SK-N-SH treated with all-trans-retinoic acid at 6 μM for 48 hours (cell line): ENCODE data around the gene POLR2F.

ENCODE experiments used
- ATAC-seq: fragments of 200-7000 bp; cut with Tn5 transposase; 3 replicates; pipeline ENCODE4 v1.9.1; 2020; ENCODE audit warnings: mild to moderate bottlenecking, moderate library complexity
- ARNTL ChIP-seq: fragments of 450-650 bp; formaldehyde crosslinking; IDR thresholded peaks from 2 replicates; pipeline ENCODE4 v1.5.0; 2020; ENCODE audit warnings: low read depth, mild to moderate bottlenecking, moderate library complexity, borderline replicate concordance
- BACH2 ChIP-seq: fragments of 250-450 bp; sonication (Bioruptor Pico); IDR thresholded peaks from 2 replicates; pipeline ENCODE4 v1.9.0; 2021; ENCODE audit warnings: mild to moderate bottlenecking, borderline replicate concordance
- CREB5 ChIP-seq: fragments of 250-450 bp; sonication (Bioruptor Pico); IDR thresholded peaks from 2 replicates; pipeline ENCODE4 v1.5.1; 2020; ENCODE audit warnings: low read depth, mild to moderate bottlenecking, moderate library complexity
- CSDC2 ChIP-seq: fragments of 250-450 bp; sonication (Bioruptor Pico); IDR thresholded peaks from 2 replicates; pipeline ENCODE4 v1.5.0; 2020; ENCODE audit warnings: mild to moderate bottlenecking, moderate library complexity
- CSRNP3 ChIP-seq: fragments of 250-450 bp; sonication (Bioruptor Pico); IDR thresholded peaks from 2 replicates; pipeline ENCODE4 v1.5.1; 2021; ENCODE audit warnings: mild to moderate bottlenecking, moderate library complexity
- ESRRG ChIP-seq: fragments of 250-450 bp; sonication (Bioruptor Pico); IDR thresholded peaks from 2 replicates; pipeline ENCODE4 v1.6.1; 2021; ENCODE audit warnings: mild to moderate bottlenecking
- GLIS3 ChIP-seq: fragments of 250-450 bp; sonication (Bioruptor Pico); IDR thresholded peaks from 2 replicates; pipeline ENCODE4 v1.5.0; 2020; ENCODE audit warnings: mild to moderate bottlenecking, moderate library complexity
- ISL1 ChIP-seq: fragments of 250-450 bp; sonication (Bioruptor Pico); IDR thresholded peaks from 2 replicates; pipeline ENCODE4 v2.1.2; 2022; ENCODE audit warnings: mild to moderate bottlenecking, moderate library complexity
- OSR1 ChIP-seq: fragments of 250-450 bp; sonication (Bioruptor Pico); IDR thresholded peaks from 2 replicates; pipeline ENCODE4 v1.8.0; 2022; ENCODE audit warnings: moderate library complexity, mild to moderate bottlenecking, inconsistent platforms
- POU6F1 ChIP-seq: fragments of 250-450 bp; sonication (Bioruptor Pico); IDR thresholded peaks from 2 replicates; pipeline ENCODE4 v1.8.0; 2021; ENCODE audit warnings: low read depth, mild to moderate bottlenecking, moderate library complexity, borderline replicate concordance
- PPARA ChIP-seq: fragments of 250-450 bp; sonication (Bioruptor Pico); IDR thresholded peaks from 2 replicates; pipeline ENCODE4 v1.5.0; 2020; ENCODE audit warnings: mild to moderate bottlenecking, borderline replicate concordance
- RARB ChIP-seq: fragments of 250-450 bp; sonication (Bioruptor Pico); IDR thresholded peaks from 2 replicates; pipeline ENCODE4 v1.8.0; 2021; ENCODE audit warnings: mild to moderate bottlenecking, moderate library complexity
- SNAI2 ChIP-seq: fragments of 250-450 bp; sonication (Bioruptor Pico); IDR thresholded peaks from 2 replicates; pipeline ENCODE4 v1.5.0; 2020; ENCODE audit warnings: mild to moderate bottlenecking, moderate library complexity
- TCF4 ChIP-seq: fragments of 250-450 bp; sonication (Bioruptor Pico); IDR thresholded peaks from 2 replicates; pipeline ENCODE4 v1.8.0; 2021; ENCODE audit warnings: mild to moderate bottlenecking, moderate library complexity, borderline replicate concordance
- TOX ChIP-seq: fragments of 250-450 bp; sonication (Bioruptor Pico); IDR thresholded peaks from 2 replicates; pipeline ENCODE4 v1.8.0; 2021; ENCODE audit warnings: mild to moderate bottlenecking, moderate library complexity, borderline replicate concordance
- TSHZ2 ChIP-seq: fragments of 250-450 bp; sonication (Bioruptor Pico); IDR thresholded peaks from 2 replicates; pipeline ENCODE4 v1.5.0; 2020; ENCODE audit warnings: mild to moderate bottlenecking, moderate library complexity
- ZC3H10 ChIP-seq: fragments of 250-450 bp; sonication (Bioruptor Pico); IDR thresholded peaks from 2 replicates; pipeline ENCODE4 v1.5.1; 2021; ENCODE audit warnings: mild to moderate bottlenecking, moderate library complexity
- ZFP3 ChIP-seq: fragments of 250-450 bp; sonication (Bioruptor Pico); IDR thresholded peaks from 2 replicates; pipeline ENCODE4 v1.5.0; 2020; ENCODE audit warnings: mild to moderate bottlenecking, moderate library complexity
- ZFP30 ChIP-seq: fragments of 450-650 bp; formaldehyde crosslinking; IDR thresholded peaks from 2 replicates; pipeline ENCODE4 v1.5.0; 2022; ENCODE audit warnings: mild to moderate bottlenecking, moderate library complexity
- ZNF565 ChIP-seq: fragments of 450-650 bp; formaldehyde crosslinking; conservative IDR thresholded peaks from 2 replicates; pipeline ENCODE4 v1.5.0; 2020; ENCODE audit warnings: low read depth, mild to moderate bottlenecking, moderate library complexity
- ZNF70 ChIP-seq: fragments of 450-650 bp; formaldehyde crosslinking; IDR thresholded peaks from 2 replicates; pipeline ENCODE4 v1.5.0; 2020; ENCODE audit warnings: mild to moderate bottlenecking, moderate library complexity
- ZNF8 ChIP-seq: fragments of 450-650 bp; formaldehyde crosslinking; IDR thresholded peaks from 2 replicates; pipeline ENCODE4 v1.5.0; 2020; ENCODE audit warnings: mild to moderate bottlenecking, moderate library complexity

POLR2F gene

GRCh38 chr22:37930952-37931440 is 22.5 kb upstream of the POLR2F start:
- TF ChIP-seq RARB (CRISPR knock-in tag) (no peak), ZNF8 (CRISPR knock-in tag) (no peak), TCF4 (CRISPR knock-in tag) (no peak), OSR1 (CRISPR knock-in tag) (no peak), ARNTL (no peak), POU6F1 (CRISPR knock-in tag) (no peak), ZNF70 (CRISPR knock-in tag) (no peak), CREB5 (CRISPR knock-in tag) (no peak), ZFP30 (CRISPR knock-in tag) (no peak), TOX (CRISPR knock-in tag) (no peak), TSHZ2 (no peak), BACH2 (CRISPR knock-in tag) (no peak), ESRRG (CRISPR knock-in tag) (no peak), CSRNP3 (CRISPR knock-in tag) (no peak), ISL1 (CRISPR knock-in tag) (no peak), CSDC2 (CRISPR knock-in tag) (no peak), SNAI2 (CRISPR knock-in tag) (no peak), ZC3H10 (no peak), GLIS3 (no peak), ZFP3 (CRISPR knock-in tag) (no peak)
- ATAC-seq: no peak

GRCh38 chr22:37931893-37932389 is 21.6 kb upstream of the POLR2F start:
- TF ChIP-seq POU6F1 (CRISPR knock-in tag) (no peak), ZFP3 (CRISPR knock-in tag) (no peak), ZC3H10 (no peak), ZNF565 (CRISPR knock-in tag) (no peak), PPARA (CRISPR knock-in tag) (no peak), ZNF8 (CRISPR knock-in tag) (no peak), CREB5 (CRISPR knock-in tag) (no peak)
- no peak for ATAC-seq
